Vagina (tissue), 2 donors: ENCODE measurements around the gene MRPL37.
"Not testable (repeated sequence)": the region's sequence is repeated elsewhere in the genome, so short reads cannot be mapped to it uniquely, and the experiment has no call there.

Experiments
- CTCF ChIP-seq, 3 experiments: fragments of 450-650 bp in 2 of 3; fragments of 200-600 bp in 1 of 3; sonication (generic) in 1 of 3; IDR thresholded peaks; one replicate each; pipeline ENCODE4 v1.5.1; 2017 to 2019; ENCODE audit warnings: antibody characterized with exemption in 3 of 3, mild to moderate bottlenecking in 2 of 3, moderate library complexity in 2 of 3
- POLR2A ChIP-seq, 2 donors: fragments of 450-650 bp; IDR thresholded peaks; one replicate each; pipeline ENCODE4 v1.6.1; 2017; ENCODE audit warnings: antibody characterized with exemption in 2 of 2, mild to moderate bottlenecking in 2 of 2, moderate library complexity in 2 of 2

- not testable (repeated sequence) for TF ChIP-seq CTCF, POLR2A (IDR thresholded peaks at IDR 0.05)
These were observed 7.9 kb downstream of the MRPL37 start for GRCh38 chr1:54207896-54208295.
